ENCODE measurements around the gene FCHO1. TPM values are rescaled to one million over a fixed set of nuclear protein-coding genes. Genes with fewer than 3 reads are reported as not detected.

Gene FCHO1
- total and polyA plus RNA-seq, 2 experiments from 2014 or later, result 18.5 to 42.3 TPM

GRCh38 chr19:17725422-17726078, 25.7 kb upstream of the FCHO1 start:
- peaks cover 10% of the 10 kb centered on the region for H3K4me1 Mint-ChIP-seq
- peaks cover 16% of the 10 kb centered on the region for H3K36me3 ChIP-seq (ENCODE audit: insufficient read depth)
- H3K9me3 Mint-ChIP-seq, result no peaks in the 10 kb centered on the region
- TF ChIP-seq NANOG (IDR thresholded peaks at IDR 0.05; ENCODE audit: borderline replicate concordance) (no peak), CREB1 (CRISPR knock-in tag; IDR thresholded peaks at IDR 0.05; ENCODE audit: low read depth) (no peak), ZNF462 (CRISPR knock-in tag; IDR thresholded peaks at IDR 0.05) (no peak), CTCF (conservative IDR thresholded peaks at IDR 0.05; ENCODE audit: low read depth in 2 of 2) (peak; percentile 72 to 88), EZH2 (IDR thresholded peaks at IDR 0.05; ENCODE audit: low read depth, unreplicated experiment) (no peak), POLR2AphosphoS5 (IDR thresholded peaks at IDR 0.05; ENCODE audit: low read depth) (no peak)
- TF ChIP-seq, protein P1, sequence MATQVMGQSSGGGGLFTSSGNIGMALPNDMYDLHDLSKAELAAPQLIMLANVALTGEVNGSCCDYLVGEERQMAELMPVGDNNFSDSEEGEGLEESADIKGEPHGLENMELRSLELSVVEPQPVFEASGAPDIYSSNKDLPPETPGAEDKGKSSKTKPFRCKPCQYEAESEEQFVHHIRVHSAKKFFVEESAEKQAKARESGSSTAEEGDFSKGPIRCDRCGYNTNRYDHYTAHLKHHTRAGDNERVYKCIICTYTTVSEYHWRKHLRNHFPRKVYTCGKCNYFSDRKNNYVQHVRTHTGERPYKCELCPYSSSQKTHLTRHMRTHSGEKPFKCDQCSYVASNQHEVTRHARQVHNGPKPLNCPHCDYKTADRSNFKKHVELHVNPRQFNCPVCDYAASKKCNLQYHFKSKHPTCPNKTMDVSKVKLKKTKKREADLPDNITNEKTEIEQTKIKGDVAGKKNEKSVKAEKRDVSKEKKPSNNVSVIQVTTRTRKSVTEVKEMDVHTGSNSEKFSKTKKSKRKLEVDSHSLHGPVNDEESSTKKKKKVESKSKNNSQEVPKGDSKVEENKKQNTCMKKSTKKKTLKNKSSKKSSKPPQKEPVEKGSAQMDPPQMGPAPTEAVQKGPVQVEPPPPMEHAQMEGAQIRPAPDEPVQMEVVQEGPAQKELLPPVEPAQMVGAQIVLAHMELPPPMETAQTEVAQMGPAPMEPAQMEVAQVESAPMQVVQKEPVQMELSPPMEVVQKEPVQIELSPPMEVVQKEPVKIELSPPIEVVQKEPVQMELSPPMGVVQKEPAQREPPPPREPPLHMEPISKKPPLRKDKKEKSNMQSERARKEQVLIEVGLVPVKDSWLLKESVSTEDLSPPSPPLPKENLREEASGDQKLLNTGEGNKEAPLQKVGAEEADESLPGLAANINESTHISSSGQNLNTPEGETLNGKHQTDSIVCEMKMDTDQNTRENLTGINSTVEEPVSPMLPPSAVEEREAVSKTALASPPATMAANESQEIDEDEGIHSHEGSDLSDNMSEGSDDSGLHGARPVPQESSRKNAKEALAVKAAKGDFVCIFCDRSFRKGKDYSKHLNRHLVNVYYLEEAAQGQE (IDR thresholded peaks at IDR 0.05; ENCODE audit: unreplicated experiment), result no peak
- peaks cover 37% of the 10 kb centered on the region for H4K20me1 ChIP-seq (replicated peaks; ENCODE audit: insufficient read depth)
- H3K27me3 Mint-ChIP-seq (ENCODE audit: insufficient read depth, low read depth, poor library complexity), result peaks cover 8% of the 10 kb centered on the region
- H3K79me2 ChIP-seq (replicated peaks; ENCODE audit: insufficient read depth), result peaks cover 48% of the 10 kb centered on the region
- ATAC-seq (peak; percentile 93), DNase-seq (ENCODE audit: low spot score) (peak; percentile 74)
- 0 out of 2 replicates have a peak, but pooled peaks cover 4% of the 10 kb centered on the region for H3K4me1 ChIP-seq (ENCODE audit: insufficient read depth)
- no peaks in the 10 kb centered on the region for H3K9me2 ChIP-seq (ENCODE audit: insufficient read depth)
- H3K27ac ChIP-seq (ENCODE audit: low read depth), result no peak overlapping the region
- peaks cover 59% of the 10 kb centered on the region for H3K36me3 Mint-ChIP-seq (ENCODE audit: low read depth)
- H3F3A ChIP-seq (replicated peaks; ENCODE audit: low read depth), result no peaks in the 10 kb centered on the region
- no peak overlapping the region for H3K4me2 ChIP-seq
- no peaks in the 10 kb centered on the region for H3K27me3 ChIP-seq (ENCODE audit: insufficient read depth)
- no peak overlapping the region for H3K27ac Mint-ChIP-seq
- no peak overlapping the region for H2AFZ ChIP-seq
- H3K4me3 Mint-ChIP-seq, result no peak overlapping the region
- H3K4me3 ChIP-seq, result no peak overlapping the region

Data from GM23338 (cell line).